Activated CD4-positive, alpha-beta T cell treated with anti-CD3 and anti-CD28 coated beads, Interleukin-2, amount 50 U/mL, for 16 hours (primary cell): Measurements from ENCODE around the gene GADL1.

ENCODE experiments used
- DNase-seq: peaks from one replicate; pipeline ENCODE4 v3.0.0-alpha.2; 2020

The GADL1 gene

GRCh38 chr3:30752491-30752890 is 142.0 kb downstream of the GADL1 start:
- DNase-seq = no peak

DNA sequence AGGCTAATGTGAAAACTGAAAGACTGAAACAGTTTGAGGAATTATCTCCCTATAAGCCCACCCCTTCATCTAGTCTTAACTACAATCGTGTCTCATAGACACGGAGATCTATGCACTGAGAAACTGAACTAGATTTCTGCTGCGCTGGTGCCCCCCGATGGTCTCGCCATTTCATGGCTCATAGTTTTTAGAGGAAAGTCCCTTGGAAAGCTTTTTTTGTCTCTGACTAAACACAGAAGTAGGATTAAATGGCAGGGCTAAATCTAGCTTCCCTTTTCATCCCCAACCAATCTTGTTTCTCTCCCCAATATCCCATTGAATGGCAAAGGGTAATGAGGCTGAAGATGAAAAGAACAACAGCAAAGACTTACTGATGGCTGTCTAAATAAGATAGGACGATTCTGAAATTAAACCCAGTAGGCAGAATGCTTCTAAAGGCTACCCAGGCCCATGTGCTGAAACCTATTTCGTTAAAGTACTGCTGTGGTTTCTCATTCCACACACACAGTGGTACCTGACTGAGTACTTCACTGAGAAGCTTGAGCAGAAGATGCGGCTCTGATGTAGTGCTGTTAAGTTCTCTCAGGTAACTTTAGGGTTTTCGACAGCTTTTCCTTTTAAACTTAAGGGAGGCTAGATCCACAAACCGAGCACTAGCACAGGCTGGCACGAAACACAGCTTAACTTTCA is 142.7 kb downstream of the GADL1 start:
- peak; percentile 56 for DNase-seq

- DNase-seq = no peak
These were observed 143.5 kb downstream of the GADL1 start for GRCh38 chr3:30750967-30751366.

DNA sequence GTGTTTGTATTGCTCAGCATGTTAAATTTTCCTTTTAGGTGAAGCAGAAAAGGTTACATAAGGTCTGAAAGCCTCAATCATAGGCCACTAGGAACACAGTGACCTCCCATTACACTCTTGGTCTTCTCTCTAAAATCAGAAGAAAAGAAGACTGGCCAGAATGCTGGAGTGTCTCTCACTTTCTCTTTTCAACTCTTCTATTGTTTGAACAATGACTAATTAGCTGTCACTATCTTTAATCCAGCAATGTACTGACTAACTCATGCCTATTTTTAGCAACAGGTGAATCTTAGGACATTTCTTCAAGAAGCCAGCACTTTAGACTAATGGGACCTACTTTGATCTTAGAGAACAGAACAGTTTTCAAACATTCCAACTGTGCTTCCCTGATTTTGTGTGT is 145.2 kb downstream of the GADL1 start:
- DNase-seq = no peak

DNA sequence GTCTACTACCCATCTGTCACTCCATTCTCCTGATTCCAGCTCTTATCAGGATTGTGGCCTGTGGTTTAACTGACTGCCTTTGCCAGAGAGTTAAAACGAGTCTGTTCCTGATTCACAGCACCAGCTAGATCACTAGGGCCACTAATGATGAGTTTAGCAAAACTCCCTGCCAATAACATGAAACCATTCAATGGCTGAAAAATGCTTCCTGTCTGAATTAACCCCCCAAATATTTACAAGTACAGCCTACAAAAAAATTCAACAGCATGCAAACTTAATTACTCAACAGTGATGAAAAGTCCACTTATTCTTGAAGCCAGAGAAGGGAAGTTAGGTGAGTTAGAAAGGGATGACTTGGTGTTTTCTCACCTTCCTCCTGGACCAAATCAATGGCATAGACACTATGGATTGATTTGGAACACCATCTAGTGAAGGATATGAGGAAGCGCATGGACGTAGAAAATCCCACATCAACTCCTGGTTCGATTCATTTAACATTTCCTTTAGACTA is 146.6 kb downstream of the GADL1 start:
- DNase-seq = peak; percentile 20

- DNase-seq = no peak
These were observed 150.7 kb downstream of the GADL1 start for GRCh38 chr3:30743641-30744317.

DNA sequence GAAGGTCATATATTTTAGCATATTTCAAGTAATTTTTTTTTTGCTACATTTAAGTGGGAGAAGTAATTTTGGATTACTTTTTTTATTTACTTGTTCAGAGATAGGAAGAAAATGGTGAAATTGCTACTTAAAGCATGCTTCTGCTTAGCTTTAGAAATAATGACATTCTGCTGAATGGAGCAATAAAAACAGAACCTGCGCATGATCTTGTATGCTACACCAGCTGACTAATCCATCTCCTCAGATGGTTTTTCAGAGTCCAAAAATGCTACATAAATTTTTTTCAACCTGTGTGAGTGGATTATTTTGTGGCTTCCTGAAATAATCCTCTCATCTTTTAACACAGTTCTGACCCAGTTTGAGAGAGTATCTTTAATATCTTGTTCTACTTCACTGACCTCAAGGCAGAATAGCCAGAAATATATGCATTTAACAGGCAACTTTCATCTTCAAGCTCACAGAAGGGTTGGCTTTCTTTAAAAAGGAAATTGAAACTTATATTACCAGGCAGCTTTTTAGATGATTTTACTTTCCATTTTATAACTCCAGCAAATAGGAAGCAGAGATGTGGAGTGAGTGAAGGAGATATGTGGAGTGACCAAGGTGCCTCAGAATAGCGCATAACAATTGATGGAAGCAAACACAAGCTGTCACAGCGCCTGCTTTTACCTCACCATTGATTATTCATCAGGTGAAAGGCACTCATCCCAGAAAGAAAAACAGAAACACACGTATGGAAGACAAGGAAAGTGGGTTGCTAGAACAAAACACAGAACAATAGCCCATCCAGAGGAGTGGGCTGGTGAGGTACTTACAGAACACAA is 151.5 kb downstream of the GADL1 start:
- DNase-seq = no peak

DNA sequence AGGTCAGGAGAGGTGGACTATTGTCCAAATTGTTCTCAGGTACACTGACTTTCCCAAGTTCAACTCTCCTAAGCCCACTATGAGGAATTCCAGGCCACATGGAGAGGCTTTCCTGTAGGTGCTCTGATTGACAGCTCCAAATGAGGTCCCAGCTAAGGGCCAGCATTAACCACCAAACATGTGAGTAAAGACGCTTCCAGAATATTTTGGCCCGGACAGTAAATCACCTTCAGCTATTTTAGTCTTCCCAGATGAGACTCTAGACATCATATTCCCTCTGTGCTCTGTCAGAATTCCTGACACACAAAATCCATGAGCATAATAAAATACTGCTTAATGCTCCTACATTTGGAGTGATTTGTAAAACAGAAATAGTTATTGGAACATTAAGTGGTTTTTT is 152.6 kb downstream of the GADL1 start:
- DNase-seq = no peak

DNA sequence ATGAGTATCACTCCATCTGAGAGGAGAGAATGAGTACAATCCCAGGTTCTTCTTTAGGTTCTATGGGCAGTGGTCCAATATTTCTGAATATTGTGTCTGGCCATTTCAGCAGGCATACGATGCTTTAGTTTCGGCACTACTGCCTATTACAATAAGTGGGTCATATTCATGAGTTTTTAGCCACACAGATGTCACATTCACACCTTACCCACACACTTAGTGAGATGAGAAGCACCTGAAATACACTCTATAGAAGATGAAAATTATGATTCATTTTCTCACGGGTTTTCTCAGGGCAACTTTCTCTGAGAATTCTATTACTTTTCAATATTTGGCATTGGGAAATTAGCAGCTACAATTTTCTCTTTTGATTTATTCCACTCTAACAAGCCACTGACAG is 155.9 kb downstream of the GADL1 start:
- DNase-seq = no peak

DNA sequence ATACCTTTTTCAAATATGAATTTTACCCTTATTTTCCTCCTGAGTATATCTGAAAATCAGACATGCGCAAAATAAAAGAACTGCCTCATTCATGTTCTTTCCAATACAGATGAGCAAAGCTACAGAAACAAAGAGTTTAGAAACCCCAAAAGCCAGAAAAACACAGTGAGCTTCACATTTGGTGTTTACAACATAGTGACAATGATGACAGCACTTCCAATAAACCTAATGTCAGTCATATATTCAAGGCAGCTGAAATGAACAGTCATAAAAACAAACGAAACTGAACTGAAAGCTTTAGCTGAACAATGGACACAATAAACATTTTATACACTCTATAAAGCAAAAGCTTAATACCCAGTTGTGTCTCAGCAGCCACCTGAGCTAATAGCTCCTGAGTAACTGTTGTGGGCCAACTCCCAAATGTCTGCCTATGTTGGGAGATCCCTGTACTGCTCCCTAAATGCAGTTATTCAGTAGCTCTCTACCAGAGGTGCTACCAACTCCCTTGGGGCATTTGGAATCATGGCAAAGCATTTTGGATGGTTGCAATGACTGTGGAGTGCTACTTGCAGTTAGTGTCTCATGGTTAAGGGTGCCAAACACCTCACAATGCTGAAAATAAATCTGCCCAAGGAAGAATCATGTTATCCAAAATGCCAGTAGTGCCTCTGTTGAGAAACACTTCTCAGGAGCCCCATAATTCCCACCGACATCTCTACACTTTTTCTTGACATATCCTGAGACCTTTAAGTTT is 156.5 kb downstream of the GADL1 start:
- DNase-seq = no peak

GRCh38 chr3:30733696-30734095 is 160.8 kb downstream of the GADL1 start:
- no peak for DNase-seq

- DNase-seq = no peak
These were observed 161.3 kb downstream of the GADL1 start for GRCh38 chr3:30733209-30733608.

DNA sequence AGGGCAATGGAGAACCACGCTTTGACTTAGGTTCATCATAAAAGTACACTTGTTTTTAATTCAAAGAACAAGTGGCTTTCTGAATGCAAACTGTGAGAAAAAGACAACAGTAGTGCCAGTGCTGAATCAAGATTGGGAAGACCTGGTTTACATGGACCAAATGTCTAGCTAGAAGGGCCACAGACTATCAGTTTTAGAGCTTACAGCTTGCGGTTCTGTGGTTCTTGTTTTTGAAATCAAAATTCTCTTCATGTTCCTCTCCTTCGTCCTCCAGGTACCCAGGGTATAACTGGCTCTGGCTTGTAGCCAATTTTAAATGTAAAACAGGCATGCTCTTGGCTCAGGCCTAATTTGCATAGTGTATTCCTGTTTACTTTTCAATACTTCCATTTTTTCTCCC is 163.5 kb downstream of the GADL1 start:
- DNase-seq = no peak

- DNase-seq = no peak
These were observed 164.5 kb downstream of the GADL1 start for GRCh38 chr3:30729936-30730335.

- DNase-seq = no peak
These were observed 164.9 kb downstream of the GADL1 start for GRCh38 chr3:30729512-30729911.

- DNase-seq = no peak
These were observed 166.3 kb downstream of the GADL1 start for GRCh38 chr3:30728143-30728542.

DNA sequence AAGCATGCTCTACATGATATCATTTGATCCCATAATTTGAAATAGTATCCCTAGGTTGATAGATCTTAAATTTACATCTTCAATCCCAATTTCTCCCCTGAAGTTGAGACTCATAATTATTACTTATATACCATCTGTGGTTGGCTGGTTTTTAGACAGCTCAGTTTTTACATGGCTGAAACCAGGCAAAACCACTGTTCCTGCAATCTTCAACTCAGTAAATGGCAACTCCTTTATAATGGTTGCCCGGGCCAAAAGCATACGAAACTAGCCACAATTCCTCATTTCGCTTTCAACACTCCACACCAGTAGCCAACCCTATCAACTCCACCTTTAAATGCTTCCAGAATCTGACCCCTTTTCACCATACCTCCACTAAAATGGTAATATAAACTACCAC is 169.6 kb downstream of the GADL1 start:
- no peak for DNase-seq

DNA sequence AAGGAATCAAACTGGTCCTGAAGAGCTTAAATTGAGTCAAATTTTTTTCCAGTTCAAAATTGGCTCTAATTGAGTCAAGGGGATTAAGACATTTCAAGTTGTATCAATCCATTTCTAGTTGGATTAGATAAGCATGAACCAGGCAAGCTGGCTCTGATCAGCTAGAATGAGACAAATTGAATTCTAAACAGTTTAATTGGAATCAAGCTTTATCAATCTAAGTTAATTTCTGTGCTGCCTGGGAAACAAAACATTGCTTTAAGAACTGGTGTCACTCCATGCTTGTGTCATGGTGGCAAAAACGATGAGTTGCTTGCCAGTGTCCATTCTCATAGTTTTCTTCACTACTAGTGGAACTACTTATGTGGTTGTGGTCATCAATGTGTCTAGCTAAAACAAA is 171.2 kb downstream of the GADL1 start:
- DNase-seq = no peak

DNA sequence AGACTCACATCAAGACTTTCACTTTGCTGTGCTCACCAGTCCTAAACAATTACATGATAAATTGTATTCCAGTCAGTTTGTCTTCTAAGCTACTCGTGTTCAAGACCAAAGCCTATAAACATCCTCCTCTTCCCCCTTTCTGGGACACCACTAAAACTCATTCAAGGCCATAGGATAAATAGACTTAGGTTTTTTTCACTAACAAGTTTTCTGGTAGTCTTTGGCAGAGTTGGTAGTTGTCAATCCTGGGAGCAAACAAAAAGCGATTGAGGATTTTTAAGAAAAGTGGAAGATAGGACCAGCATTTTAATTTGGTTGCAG is 173.2 kb downstream of the GADL1 start:
- no peak for DNase-seq

GRCh38 chr3:30720586-30721313 is 173.7 kb downstream of the GADL1 start:
- no peak for DNase-seq

DNA sequence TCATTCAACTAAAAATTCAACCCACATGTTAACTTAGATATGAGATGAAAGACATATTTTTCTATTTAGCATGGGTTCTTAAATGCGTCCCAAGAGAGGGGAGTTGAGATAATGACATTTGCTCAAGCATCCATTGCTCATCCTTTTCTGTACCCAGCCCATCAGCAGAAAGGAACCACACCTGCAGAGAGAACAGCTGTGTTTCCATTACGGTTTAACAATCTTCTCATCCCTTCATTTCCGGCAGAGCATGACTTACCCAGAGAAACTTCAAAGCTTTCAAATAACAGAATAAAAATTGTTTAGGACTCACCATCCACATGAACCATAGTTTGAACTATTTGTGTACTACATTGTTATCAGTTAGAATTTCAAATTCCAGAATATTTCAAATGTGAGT is 174.9 kb downstream of the GADL1 start:
- no peak for DNase-seq

GRCh38 chr3:30713885-30714503 is 180.5 kb downstream of the GADL1 start:
- no peak for DNase-seq
